RWPE1 (cell line): Measurements from ENCODE around the gene SCGB2A2.
A peak's percentile ranks its signal among the peaks of the same experiment; 100 is the strongest.

Source experiments
- CTCF ChIA-PET: fragments of 350-600 bp; sonication (Branson Sonifier 250); formaldehyde crosslinking; extraction: SDS; loops from one replicate; lab custom pipeline; 2021; lab: Yijun Ruan, JAX
- POLR2A ChIA-PET: fragments of 400-600 bp; formaldehyde crosslinking; extraction: SDS; loops from one replicate; lab custom pipeline; 2020; ENCODE audit warnings: antibody characterized with exemption; ENCODE audit not compliant: low non-redundant PET; lab: Yijun Ruan, JAX
- DNase-seq: peaks from one replicate; pipeline ENCODE4 v3.0.0; 2012; ENCODE audit warnings: low spot score
- H3K27ac ChIP-seq: fragments of 450-650 bp; 2 replicates; pipeline ENCODE4 v1.5.1; 2017
- CTCF ChIP-seq: fragments of 450-650 bp; conservative IDR thresholded peaks from 2 replicates; pipeline ENCODE4 v1.5.1; 2017; ENCODE audit warnings: low read depth, mild to moderate bottlenecking

The SCGB2A2 gene

DNA sequence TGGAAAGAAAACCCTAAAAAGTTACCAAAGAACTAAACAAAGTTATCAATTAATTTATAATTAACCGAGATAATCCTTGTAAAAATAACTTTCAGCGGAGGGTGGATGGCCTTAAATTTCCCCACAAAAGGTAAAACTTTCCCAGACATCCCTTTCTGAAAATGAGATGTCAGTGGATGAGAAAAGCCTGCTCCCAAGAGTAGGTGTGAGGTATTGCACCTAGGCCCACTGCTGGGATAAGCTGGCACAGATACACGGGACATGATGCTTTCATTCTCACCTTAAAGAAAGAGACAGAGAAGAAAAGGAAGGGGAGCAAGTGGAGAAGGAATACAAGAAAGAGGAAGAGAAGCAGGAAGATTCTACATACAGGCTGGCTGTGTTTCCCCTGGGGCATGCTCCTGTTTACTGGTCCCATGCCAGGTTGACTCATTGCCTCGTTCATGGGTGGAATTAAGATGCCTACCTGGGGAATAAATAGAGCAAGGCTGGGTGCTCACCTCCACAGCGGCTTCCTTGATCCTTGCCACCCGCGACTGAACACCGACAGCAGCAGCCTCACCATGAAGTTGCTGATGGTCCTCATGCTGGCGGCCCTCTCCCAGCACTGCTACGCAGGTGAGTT lies at the start of gene SCGB2A2:
SCGB2A2 (plus strand) TSS at position 505 of the 625 bp plus-strand sequence; CDS start at position 564, 59 bp downstream.
- TF ChIP-seq CTCF = no peak
- peak; percentile 16 for DNase-seq
- POLR2A ChIA-PET = no interaction called here
- CTCF ChIA-PET = no interaction called here
- H3K27ac ChIP-seq = no peak within 1 kb of the TSS

GRCh38 chr11:62221498-62221897 lies 48.5 kb upstream of the SCGB2A2 start:
- TF ChIP-seq CTCF = no peak
- ChIA-PET CTCF (no interaction called here), POLR2A (no interaction called here)
- H3K27ac ChIP-seq = no peak overlapping the region
- DNase-seq = no peak

- no peak overlapping the region for H3K27ac ChIP-seq
- no peak for DNase-seq
- ChIA-PET CTCF (no interaction called here), POLR2A (no interaction called here)
- no peak for TF ChIP-seq CTCF
Observed at GRCh38 chr11:62223095-62223494, 46.9 kb upstream of the SCGB2A2 start.

GRCh38 chr11:62233730-62234129 lies 36.2 kb upstream of the SCGB2A2 start:
- no peak overlapping the region for H3K27ac ChIP-seq
- TF ChIP-seq CTCF = no peak
- no peak for DNase-seq
- CTCF ChIA-PET = interaction anchor here (1.6 kb wide), 1 partner anchor 77 kb away, joined by 8 read pairs; no protein-coding TSS in a partner anchor
- POLR2A ChIA-PET = no interaction called here

GRCh38 chr11:62236187-62236586 lies 33.8 kb upstream of the SCGB2A2 start:
- H3K27ac ChIP-seq = no peak overlapping the region
- DNase-seq = no peak
- CTCF ChIA-PET = interaction anchor here (0.6 kb wide), 2 partner anchors 75 to 1093 kb away, joined by 3 read pairs; no protein-coding TSS in a partner anchor
- no peak for TF ChIP-seq CTCF
- POLR2A ChIA-PET = no interaction called here

GRCh38 chr11:62237499-62237898 lies 32.5 kb upstream of the SCGB2A2 start:
- CTCF ChIA-PET = no interaction called here
- TF ChIP-seq CTCF = no peak
- POLR2A ChIA-PET = no interaction called here
- no peak overlapping the region for H3K27ac ChIP-seq
- no peak for DNase-seq
